ENCODE data around the gene CELA1. TPM values are rescaled to one million over a fixed set of nuclear protein-coding genes. Genes with fewer than 3 reads are reported as not detected.
A peak's percentile ranks its signal among the peaks of the same experiment; 100 is the strongest.

CELA1 gene
- total RNA-seq, 2 donors from 2014 or later = 0.50 TPM; not detected in 1

- H3K4me3 Mint-ChIP-seq = no peak overlapping the region
- no peak for ATAC-seq
- no peaks in the 10 kb centered on the region for H3K27me3 Mint-ChIP-seq
- H3K27ac Mint-ChIP-seq = no peak overlapping the region
- H3K36me3 Mint-ChIP-seq (ENCODE audit: low read depth) = peaks cover 10% of the 10 kb centered on the region
- DNase-seq = no peak
- peaks cover 29% of the 10 kb centered on the region for H3K4me1 Mint-ChIP-seq
- no peaks in the 10 kb centered on the region for H3K9me3 ChIP-seq (ENCODE audit: control insufficient read depth, low read length, poor library complexity, severe bottlenecking)
Observed at GRCh38 chr12:51383269-51383905, 36.9 kb upstream of the CELA1 start.

GRCh38 chr12:51382173-51382572, 35.7 kb upstream of the CELA1 start:
- no peak for ATAC-seq
- H3K27ac Mint-ChIP-seq = peak overlapping the region; percentile 32
- no peaks in the 10 kb centered on the region for H3K27me3 Mint-ChIP-seq
- DNase-seq = no peak
- no peaks in the 10 kb centered on the region for H3K9me3 ChIP-seq (ENCODE audit: control insufficient read depth, low read length, poor library complexity, severe bottlenecking)
- no peak overlapping the region for H3K4me3 Mint-ChIP-seq
- H3K4me1 Mint-ChIP-seq = peaks cover 29% of the 10 kb centered on the region
- peaks cover 13% of the 10 kb centered on the region for H3K36me3 Mint-ChIP-seq (ENCODE audit: low read depth)

GRCh38 chr12:51381226-51382079, 35.0 kb upstream of the CELA1 start:
- Mint-ChIP-seq H3K27ac (peak overlapping the region; percentile 32), H3K4me3 (no peak overlapping the region), H3K27me3 (no peaks in the 10 kb centered on the region), H3K4me1 (peaks cover 27% of the 10 kb centered on the region), H3K36me3 (ENCODE audit: low read depth) (peaks cover 13% of the 10 kb centered on the region)
- ATAC-seq (no peak), DNase-seq (no peak)
- no peaks in the 10 kb centered on the region for H3K9me3 ChIP-seq (ENCODE audit: control insufficient read depth, low read length, poor library complexity, severe bottlenecking)

GRCh38 chr12:51379571-51379970, 33.1 kb upstream of the CELA1 start:
- no peaks in the 10 kb centered on the region for H3K9me3 ChIP-seq (ENCODE audit: control insufficient read depth, low read length, poor library complexity, severe bottlenecking)
- ATAC-seq (no peak), DNase-seq (no peak)
- Mint-ChIP-seq H3K36me3 (ENCODE audit: low read depth) (peaks cover 13% of the 10 kb centered on the region), H3K4me1 (peaks cover 28% of the 10 kb centered on the region), H3K27me3 (no peaks in the 10 kb centered on the region), H3K27ac (peak overlapping the region; percentile 32), H3K4me3 (no peak overlapping the region)

- ATAC-seq (no peak), DNase-seq (no peak)
- no peaks in the 10 kb centered on the region for H3K9me3 ChIP-seq (ENCODE audit: control insufficient read depth, low read length, poor library complexity, severe bottlenecking)
- no peaks in the 10 kb centered on the region for H3K27me3 Mint-ChIP-seq
- H3K27ac Mint-ChIP-seq = no peak overlapping the region
- H3K4me3 Mint-ChIP-seq = no peak overlapping the region
- peaks cover 22% of the 10 kb centered on the region for H3K4me1 Mint-ChIP-seq
- H3K36me3 Mint-ChIP-seq (ENCODE audit: low read depth) = peaks cover 13% of the 10 kb centered on the region
Observed at GRCh38 chr12:51378749-51379148, 32.3 kb upstream of the CELA1 start.

- Mint-ChIP-seq H3K4me1 (peaks cover 19% of the 10 kb centered on the region), H3K27me3 (no peaks in the 10 kb centered on the region), H3K27ac (no peak overlapping the region), H3K36me3 (ENCODE audit: low read depth) (peaks cover 9% of the 10 kb centered on the region), H3K4me3 (no peak overlapping the region)
- no peaks in the 10 kb centered on the region for H3K9me3 ChIP-seq (ENCODE audit: control insufficient read depth, low read length, poor library complexity, severe bottlenecking)
- DNase-seq = no peak
- ATAC-seq = no peak
Observed at GRCh38 chr12:51377099-51377984, 30.9 kb upstream of the CELA1 start.

GRCh38 chr12:51374856-51375255, 28.4 kb upstream of the CELA1 start:
- peaks cover 8% of the 10 kb centered on the region for H3K36me3 Mint-ChIP-seq (ENCODE audit: low read depth)
- no peak overlapping the region for H3K4me3 Mint-ChIP-seq
- DNase-seq = no peak
- peak overlapping the region; percentile 59 for H3K27ac Mint-ChIP-seq
- H3K27me3 Mint-ChIP-seq = no peaks in the 10 kb centered on the region
- no peaks in the 10 kb centered on the region for H3K9me3 ChIP-seq (ENCODE audit: control insufficient read depth, low read length, poor library complexity, severe bottlenecking)
- no peak for ATAC-seq
- peaks cover 29% of the 10 kb centered on the region for H3K4me1 Mint-ChIP-seq

- no peaks in the 10 kb centered on the region for H3K9me3 ChIP-seq (ENCODE audit: control insufficient read depth, low read length, poor library complexity, severe bottlenecking)
- ATAC-seq = no peak
- Mint-ChIP-seq H3K27ac (peak overlapping the region; percentile 41), H3K27me3 (no peaks in the 10 kb centered on the region), H3K36me3 (ENCODE audit: low read depth) (peaks cover 8% of the 10 kb centered on the region), H3K4me3 (no peak overlapping the region), H3K4me1 (peaks cover 34% of the 10 kb centered on the region)
- no peak for DNase-seq
Observed at GRCh38 chr12:51374361-51374760, 27.9 kb upstream of the CELA1 start.

- ATAC-seq = no peak
- no peaks in the 10 kb centered on the region for H3K9me3 ChIP-seq (ENCODE audit: control insufficient read depth, low read length, poor library complexity, severe bottlenecking)
- H3K27me3 Mint-ChIP-seq = no peaks in the 10 kb centered on the region
- peaks cover 8% of the 10 kb centered on the region for H3K36me3 Mint-ChIP-seq (ENCODE audit: low read depth)
- H3K4me1 Mint-ChIP-seq = peaks cover 42% of the 10 kb centered on the region
- H3K4me3 Mint-ChIP-seq = no peak overlapping the region
- no peak for DNase-seq
- H3K27ac Mint-ChIP-seq = no peak overlapping the region
Observed at GRCh38 chr12:51373187-51373586, 26.7 kb upstream of the CELA1 start.

- no peaks in the 10 kb centered on the region for H3K9me3 ChIP-seq (ENCODE audit: control insufficient read depth, low read length, poor library complexity, severe bottlenecking)
- peak overlapping the region; percentile 93 for H3K27ac Mint-ChIP-seq
- ATAC-seq (no peak), DNase-seq (no peak)
- H3K4me3 Mint-ChIP-seq = no peak overlapping the region
- no peaks in the 10 kb centered on the region for H3K27me3 Mint-ChIP-seq
- H3K4me1 Mint-ChIP-seq = peaks cover 36% of the 10 kb centered on the region
- peaks cover 3% of the 10 kb centered on the region for H3K36me3 Mint-ChIP-seq (ENCODE audit: low read depth)
Observed at GRCh38 chr12:51372021-51372420, 25.5 kb upstream of the CELA1 start.

GRCh38 chr12:51371295-51371953, 24.9 kb upstream of the CELA1 start:
- Mint-ChIP-seq H3K4me3 (no peak overlapping the region), H3K36me3 (ENCODE audit: low read depth) (peaks cover 3% of the 10 kb centered on the region), H3K27ac (peak overlapping the region; percentile 93), H3K27me3 (no peaks in the 10 kb centered on the region), H3K4me1 (peaks cover 36% of the 10 kb centered on the region)
- ATAC-seq (no peak), DNase-seq (no peak)
- H3K9me3 ChIP-seq (ENCODE audit: control insufficient read depth, low read length, poor library complexity, severe bottlenecking) = no peaks in the 10 kb centered on the region

- Mint-ChIP-seq H3K4me1 (peaks cover 36% of the 10 kb centered on the region), H3K4me3 (no peak overlapping the region), H3K27me3 (no peaks in the 10 kb centered on the region), H3K36me3 (ENCODE audit: low read depth) (peaks cover 3% of the 10 kb centered on the region), H3K27ac (peak overlapping the region; percentile 97)
- no peak for ATAC-seq
- no peaks in the 10 kb centered on the region for H3K9me3 ChIP-seq (ENCODE audit: control insufficient read depth, low read length, poor library complexity, severe bottlenecking)
- no peak for DNase-seq
Observed at GRCh38 chr12:51370667-51371066, 24.2 kb upstream of the CELA1 start.

Measured in T-helper 17 cell (primary cell).